HG03457 (cell line): ENCODE measurements around the gene PHLDA2.

Experiments used
- ATAC-seq: cut with Tn5 transposase; IDR thresholded peaks from one replicate; pipeline ENCODE4 v1.9.1; 2021; ENCODE audit warnings: moderate number of reproducible peaks; ENCODE audit not compliant: unreplicated experiment

The PHLDA2 gene, protein sequence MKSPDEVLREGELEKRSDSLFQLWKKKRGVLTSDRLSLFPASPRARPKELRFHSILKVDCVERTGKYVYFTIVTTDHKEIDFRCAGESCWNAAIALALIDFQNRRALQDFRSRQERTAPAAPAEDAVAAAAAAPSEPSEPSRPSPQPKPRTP

DNA sequence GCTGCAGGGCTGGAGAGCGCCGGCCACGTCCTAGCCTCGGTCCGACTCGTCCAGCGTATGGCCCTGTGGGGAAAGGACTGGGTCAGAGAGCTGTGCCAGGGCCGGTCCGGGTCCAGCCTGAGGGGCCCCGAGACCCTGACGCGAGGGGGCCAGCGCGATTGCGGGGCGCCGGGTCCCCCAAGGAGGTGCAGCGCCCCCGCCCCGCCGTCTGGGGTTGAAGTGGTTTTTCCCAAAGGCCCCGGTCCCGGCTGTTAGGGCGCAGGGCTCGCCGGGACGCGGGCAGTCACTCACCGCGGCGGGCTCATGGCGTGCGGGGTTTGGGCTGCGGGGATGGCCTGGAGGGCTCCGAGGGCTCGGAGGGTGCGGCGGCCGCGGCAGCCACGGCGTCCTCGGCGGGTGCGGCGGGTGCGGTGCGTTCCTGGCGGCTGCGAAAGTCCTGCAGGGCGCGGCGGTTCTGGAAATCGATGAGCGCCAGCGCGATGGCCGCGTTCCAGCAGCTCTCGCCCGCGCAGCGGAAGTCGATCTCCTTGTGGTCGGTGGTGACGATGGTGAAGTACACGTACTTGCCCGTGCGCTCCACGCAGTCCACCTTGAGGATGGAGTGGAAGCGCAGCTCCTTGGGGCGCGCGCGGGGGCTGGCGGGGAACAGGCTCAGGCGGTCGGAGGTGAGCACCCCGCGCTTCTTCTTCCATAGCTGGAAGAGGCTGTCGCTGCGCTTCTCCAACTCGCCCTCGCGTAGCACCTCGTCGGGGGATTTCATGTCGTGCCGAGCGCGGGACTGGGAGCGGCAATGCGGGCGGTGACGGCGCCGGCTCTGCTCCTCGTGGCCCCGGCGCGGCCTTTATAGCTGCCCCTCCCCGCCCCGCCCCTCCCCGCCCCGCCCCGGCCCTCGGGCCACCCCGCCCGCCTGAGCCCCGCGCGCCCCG, at the start of gene PHLDA2:
Gene PHLDA2 (minus strand): TSS at position 816 of the 926 bp plus-strand sequence. CDS start 56 bp downstream, at position 760.
- no peak for ATAC-seq

DNA sequence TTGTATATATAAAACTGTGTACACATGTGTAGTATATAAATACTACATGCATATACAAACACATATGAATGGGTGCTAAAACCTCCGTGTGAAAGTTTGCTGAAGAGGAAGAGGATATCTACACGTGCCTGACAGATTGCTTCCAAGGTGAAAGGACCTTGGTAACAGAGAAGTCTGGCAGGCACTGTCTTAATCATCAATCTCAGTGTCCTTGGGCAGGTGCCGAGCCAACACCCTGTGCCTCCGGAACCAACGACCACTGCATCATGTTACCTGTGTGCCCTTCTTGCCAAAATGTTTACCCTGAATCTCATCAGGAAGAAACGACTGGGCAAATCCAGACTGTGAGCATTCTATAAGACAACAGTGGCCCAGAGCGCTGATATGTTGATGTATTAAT, 47.9 kb upstream of the PHLDA2 start:
- ATAC-seq: no peak

DNA sequence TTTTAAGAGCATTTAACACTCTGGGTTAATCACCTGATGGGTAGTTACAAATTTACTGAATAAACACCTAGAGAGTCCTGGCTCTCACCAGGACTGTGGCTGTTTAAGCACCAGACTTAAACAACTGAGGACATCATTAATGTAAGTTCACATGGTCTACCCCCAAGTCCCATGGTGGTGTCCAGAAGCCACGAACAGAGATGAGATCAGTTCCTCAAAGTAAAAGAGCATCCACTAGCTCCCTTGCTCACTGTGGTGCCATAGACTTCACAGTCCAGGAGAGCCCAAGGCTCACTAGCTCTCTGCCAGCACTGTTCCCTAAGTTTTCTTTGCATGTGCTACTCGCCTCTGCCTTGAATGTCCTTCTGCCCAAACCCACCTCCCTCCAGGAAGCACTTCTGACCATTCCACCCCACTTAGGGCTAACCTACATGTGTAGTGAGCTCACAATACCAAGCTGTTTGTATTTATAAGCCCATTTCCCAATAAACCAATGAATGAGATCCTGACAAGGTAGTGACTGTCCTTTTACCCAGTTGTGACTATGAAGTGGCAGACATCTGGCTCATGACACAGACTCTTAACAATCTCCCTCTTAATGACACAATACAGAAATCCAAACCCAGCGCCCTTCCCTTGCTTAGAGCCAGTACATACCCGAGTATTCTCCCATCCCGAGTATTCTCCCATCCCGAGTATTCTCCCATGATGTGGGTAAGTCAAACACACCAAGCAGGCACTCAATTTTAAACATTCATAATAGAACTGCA, 47.3 kb upstream of the PHLDA2 start:
- ATAC-seq: no peak

DNA sequence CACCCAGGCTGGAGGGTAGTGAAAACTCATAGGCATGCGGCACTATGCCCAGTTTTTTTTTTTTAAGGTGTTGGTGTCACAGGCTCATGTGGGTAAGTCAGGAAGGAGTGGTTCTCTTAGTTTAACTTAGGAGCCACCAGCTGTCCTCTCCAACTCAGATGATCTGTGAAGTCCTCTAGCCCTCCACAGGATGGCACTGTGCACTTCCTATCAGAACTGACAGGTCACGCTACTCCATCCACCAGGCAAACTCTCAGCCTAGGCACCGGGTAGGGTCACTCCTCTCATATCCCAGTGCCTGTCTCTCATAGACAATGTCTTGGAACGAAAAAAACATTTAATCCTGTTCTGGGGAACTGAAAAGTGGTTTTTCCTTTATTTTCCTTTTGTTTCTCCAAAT, 46.4 kb upstream of the PHLDA2 start:
- no peak for ATAC-seq

DNA sequence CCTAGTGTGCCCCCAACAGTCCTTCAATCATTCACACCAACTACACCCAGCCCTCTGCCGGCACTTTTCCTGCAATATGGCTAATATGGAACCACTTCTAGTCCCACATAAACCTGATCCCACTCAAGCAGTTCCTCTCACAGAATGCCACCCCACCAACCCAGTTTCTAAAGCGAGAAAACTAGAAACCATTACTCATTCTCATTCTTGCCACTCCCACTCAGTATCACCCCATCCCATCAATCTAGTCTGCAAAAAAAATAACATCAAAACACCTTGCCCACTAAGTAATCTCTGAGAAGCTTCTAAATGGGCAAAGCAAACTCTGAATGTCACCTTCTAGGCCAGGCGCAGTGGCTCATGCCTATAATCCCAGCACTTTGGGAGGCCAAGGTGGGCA, 45.1 kb upstream of the PHLDA2 start:
- no peak for ATAC-seq

DNA sequence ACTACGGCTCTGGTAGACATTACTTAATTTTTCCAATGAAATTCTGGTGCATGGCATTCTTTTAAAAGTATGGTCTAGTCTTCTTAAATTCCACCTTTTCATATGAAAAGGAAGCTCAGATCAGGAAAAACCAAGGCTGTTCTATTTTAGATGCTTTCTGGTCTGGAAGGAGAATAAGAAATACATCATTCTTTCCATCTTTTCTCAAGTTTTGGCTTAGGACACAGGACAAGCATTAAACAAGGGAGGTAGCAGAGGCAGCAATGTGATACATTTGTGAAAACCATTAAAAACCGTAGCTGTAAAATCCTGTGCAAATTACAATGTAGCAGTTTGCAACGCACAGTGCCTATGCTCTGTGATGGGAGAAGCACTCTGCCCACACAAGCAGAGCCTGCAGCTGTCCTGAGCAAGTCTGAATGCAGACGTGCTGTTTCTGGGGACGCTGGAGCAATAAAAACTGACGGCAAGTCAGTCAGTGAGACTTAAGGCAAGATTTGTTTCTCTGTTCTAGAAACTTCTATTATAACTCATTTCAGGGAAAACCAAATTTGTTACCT, 39.2 kb upstream of the PHLDA2 start:
- ATAC-seq: no peak

DNA sequence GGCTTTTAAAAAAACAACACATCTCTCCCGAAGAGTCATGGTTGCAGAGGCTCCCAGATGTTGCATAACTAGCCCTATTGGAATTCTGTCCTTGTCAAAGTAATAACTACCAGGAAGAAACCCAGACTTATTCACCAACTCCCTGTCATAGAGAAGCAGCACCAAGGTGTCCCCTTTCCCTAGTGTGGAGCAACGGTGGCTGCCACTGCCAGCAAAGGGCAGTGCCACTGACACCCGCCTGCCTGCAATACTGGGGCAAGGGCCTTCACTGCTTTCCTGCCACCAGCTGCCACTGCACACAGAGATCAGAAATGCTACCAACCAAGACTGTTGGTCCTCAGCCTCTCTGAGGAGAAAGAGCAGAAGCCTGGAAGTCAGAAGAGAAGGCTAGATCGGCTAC, 35.6 kb upstream of the PHLDA2 start:
- no peak for ATAC-seq

DNA sequence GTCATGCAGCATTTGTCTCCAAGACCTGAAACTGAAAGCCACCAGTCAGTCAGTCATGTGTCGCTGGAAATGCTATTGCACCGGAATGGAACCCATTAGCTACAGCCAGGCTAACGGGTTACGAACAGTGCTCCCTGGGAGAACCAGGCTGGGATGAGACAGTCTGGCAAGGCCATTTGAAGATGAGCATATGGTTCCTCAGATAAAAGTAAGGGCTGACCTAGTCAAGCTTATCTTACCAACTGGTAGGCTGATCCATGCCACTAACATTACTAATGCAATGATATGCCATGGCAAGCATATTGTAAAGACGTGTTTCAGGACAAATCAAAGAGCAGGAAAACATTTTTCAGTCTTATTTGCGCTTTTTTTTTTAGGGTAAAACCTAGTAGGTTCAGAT, 34.5 kb upstream of the PHLDA2 start:
- no peak for ATAC-seq

DNA sequence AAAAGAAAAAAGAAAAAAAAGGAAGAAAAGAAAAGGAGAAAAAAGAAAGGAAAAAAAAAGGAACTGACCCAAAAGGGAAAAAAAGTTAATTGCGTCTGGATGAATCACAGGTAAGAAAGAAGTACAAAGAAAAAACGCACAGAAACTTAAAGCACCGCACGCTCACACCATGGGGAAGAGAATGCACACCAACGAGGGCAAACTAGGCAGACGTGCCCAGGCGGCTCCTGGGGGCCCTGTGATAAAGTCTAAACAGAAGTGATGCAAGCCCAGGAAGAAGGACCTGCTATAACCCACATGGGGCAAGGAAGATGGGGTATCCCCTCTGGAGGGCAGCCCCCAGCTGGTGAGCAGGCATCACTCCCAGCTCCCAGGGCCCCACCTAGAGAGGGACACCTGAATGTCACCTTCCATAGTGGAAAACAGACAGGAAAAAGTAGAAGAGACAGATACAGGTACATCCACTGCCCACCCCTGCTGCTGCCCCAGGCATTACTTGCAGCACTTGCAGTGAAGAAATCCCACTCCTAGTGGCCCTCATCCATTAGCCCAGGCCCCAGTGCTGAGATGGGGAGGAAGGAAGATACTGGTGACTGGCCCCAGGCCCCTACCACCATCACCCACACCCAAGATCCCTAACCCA, 34.0 kb upstream of the PHLDA2 start:
- ATAC-seq: no peak

DNA sequence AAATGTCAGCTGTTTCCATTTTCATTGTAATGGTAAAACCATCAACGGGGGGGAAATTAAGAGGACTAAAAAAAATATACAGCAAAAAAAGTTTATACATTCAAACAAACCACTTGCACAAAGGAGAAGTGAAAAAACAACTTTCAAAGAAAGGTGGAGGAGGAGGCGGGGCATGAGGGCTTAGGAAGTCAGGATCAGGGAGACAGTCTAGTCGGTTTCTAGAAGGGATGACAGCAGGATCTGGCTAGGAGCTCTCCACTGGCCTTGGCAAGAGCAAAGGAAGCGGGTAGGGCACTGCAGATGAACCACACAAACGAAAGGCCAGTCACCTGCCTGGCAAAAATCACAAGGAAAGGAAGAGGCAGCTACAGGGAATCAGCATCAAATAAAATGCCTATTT, 31.9 kb upstream of the PHLDA2 start:
- ATAC-seq: no peak

DNA sequence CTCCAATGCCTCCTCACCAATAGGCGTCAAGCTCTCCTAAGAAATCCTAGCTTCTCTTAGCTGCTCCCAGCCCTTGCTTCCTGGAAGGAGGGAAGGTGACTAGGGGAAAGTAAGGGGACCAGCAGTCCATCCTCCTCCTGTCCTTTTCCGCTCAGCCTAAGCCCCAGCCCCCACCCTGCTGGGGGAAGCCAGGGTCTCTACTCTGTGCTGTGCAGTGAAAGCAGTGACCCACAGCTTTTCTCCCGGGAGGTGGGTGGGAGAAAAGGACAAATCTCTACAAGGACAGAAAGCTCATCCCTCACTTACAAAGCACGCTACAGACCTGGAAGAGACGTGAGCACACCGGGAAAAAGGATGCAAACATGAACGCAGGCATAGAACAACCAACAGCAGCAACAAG, 30.9 kb upstream of the PHLDA2 start:
- ATAC-seq: no peak

DNA sequence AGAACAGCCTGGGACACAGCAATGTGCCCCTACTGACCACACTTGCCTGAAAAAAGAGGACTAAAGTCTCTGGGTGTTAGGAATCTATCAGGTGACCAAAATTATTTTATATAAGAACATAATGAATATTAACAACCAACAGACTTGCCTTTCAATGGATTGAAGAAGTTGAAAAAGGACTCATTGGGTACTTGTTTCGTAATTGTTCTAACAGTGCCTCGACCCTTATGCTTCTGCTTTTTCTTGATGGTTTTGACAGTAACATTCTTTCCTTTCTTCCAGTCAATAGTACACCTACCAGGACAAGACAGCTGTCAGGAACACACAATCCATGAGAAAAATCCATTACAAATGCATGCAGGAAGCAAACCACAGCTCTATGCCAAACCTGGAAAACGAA, 29.0 kb upstream of the PHLDA2 start:
- no peak for ATAC-seq

DNA sequence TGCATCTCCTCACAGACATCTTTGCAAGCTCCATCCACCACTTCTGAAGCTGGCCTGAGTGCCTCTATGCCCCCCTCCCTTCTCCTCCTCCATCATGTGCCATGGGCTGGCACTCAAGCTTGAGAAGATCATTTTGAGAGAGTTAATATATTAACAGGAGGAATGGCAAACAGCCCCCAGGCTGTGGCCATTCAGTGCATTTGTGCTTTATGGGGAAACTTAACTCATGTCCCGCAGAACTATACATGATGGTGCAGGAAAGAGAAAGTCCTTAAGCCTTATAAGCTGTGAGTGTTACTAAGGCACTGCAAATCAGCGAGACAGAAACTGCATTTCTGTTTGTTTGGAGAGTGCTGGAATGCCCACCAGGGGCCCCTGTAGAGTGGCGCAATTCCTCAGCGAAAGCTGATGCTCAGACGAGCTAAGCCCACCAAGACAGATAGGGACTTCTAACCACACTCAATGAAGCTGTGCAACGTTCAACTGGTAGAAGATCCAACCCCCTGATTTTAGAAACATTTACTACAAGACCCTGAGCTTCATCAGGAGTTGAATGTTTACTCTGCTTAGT, 26.8 kb upstream of the PHLDA2 start:
- ATAC-seq: no peak

DNA sequence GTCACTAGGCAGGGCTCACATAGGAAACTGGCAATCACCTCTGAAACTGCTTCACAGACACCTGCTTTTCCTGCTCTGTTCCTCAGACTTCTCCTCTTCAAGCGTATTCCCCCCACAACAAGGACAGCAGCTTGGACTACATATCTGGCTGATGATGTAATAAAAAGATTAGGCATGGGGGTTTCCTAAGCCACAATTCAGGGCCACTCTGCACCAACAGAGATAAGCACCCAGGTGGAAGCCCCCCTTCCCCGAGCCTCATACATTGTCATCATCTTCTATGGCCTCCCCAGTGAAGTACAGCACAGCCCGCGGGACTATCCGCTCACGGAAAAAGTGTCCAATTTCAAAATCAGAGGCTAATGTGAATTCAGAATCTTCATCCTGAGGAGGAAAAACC, 25.0 kb upstream of the PHLDA2 start:
- ATAC-seq: no peak

DNA sequence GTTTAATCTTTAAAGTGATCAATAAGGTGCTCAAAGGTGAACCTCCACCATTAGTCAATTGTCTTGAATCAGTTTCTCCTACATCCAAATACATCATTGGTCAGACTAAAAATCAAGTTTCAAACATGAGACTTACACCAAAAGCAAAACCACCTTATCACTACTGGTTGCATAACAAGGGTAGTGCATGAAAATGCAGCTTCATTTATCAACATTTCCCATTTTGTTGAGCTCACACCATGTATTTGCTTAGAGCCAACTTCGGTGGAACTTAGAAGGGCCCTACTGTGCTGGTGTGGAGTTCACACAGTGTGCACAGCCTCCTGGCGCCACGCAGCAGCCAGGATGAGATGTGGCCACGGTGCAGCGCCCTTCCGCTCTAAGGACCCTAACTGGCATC, 23.1 kb upstream of the PHLDA2 start:
- ATAC-seq: no peak

DNA sequence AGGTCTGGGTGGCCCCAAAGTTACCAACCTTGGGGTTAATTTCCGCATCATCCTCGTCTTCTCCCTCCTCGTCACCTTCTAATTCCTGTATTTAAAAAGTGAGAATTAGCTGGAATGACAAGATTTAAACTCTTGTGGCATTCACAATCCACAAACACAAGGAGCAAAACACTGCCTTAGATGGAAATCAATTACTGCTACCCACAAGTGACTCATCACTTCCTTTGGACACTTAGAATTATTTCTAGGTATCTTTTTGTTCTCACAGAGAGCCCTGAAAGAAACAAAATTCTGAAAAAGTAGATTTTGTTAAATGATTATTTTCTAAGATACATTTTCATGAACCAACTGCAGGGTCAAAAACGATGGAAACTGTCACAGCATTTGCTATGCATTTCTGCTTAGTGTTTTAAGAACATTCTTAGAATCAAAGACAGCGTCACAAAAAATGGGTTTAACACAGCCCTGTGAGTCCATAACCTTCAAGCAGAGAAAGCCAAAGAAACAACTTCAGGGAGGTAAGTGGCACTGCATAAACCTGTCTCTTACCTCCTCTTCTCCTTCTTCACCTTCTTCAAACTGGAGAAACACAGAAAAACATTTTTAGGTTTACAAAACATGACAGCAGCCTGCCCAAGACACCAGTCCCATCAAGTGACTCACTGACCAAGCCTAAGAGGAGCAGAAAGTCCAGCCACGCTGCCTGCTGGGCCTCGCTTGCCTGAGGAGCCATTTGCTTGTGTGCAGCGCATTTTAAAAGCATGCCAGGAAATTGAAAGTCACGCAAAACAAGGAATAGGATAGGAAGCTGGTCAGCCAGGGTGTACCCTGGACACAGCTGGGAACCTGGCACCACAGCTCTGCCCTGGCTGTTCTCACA, 22.3 kb upstream of the PHLDA2 start:
- no peak for ATAC-seq

DNA sequence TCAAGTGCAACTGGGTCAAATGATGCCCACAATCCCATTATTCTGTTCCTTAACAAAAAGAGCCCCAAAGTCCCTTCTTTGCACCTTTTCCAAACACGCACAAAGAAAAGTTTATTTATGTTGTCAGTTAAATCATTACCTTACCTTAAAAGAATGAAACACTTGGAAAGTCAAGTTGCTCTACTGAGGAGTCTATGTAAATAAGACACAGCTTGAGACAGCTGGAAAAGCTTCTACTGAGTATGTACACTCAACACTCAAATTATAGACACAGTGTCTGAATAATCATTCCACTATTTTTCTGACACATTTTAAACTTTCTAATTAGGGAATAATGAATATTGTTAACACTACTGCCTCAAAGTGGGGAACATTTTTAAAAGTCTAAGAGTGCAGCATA, 21.6 kb upstream of the PHLDA2 start:
- no peak for ATAC-seq

DNA sequence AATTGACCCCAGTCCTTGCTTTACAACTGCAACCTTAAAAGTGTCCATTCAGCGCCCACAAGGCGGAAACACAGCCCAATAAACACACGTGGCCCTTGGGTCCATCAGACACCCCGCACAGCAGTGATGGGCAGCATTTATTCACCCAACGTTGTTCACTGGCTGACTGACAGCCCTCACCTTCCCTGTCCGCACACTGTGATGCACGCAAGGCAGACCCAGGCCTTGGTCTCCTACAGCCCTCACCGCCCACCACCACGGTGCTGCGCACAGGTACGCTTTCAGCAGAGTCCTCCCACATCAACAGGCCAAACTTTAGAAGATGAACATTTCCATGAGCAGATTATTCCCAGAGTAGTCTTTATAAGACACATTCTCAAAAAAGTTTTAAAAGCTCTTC, 20.7 kb upstream of the PHLDA2 start:
- no peak for ATAC-seq

DNA sequence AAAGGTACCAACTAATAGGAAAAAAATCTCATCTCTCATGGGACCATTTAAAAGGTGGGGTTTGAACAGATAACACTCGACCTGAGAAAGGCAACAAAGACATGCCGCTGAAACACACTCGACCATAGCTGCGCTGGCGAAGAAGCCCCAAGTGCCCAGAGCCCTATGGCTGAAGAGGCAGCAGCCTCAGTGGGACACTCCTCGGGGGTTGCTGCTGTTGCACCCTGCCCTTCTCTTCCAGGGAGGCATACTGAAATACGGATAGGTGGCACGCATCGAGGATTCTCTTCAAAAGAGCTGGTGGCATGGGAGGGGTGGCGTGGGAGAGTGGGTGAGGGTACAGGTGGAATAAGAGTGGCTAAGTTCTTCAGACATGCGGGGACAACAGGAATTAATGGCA, 18.5 kb upstream of the PHLDA2 start:
- ATAC-seq: no peak
